GM18517 (cell line): Measurements from ENCODE around the gene FAM131C.

Experiments
- ATAC-seq: cut with Tn5 transposase; IDR thresholded peaks from one replicate; pipeline ENCODE4 v1.9.1; 2021; ENCODE audit warnings: mild to moderate bottlenecking, moderate library complexity; ENCODE audit not compliant: unreplicated experiment

FAM131C gene

GRCh38 chr1:16017461-16018303 lies 55.8 kb downstream of the FAM131C start, which contains the start of gene HSPB7:
TSS of gene HSPB7 (minus strand) at chr1:16018043. CDS start at chr1:16017963, 80 bp downstream.
- ATAC-seq, result no peak

DNA sequence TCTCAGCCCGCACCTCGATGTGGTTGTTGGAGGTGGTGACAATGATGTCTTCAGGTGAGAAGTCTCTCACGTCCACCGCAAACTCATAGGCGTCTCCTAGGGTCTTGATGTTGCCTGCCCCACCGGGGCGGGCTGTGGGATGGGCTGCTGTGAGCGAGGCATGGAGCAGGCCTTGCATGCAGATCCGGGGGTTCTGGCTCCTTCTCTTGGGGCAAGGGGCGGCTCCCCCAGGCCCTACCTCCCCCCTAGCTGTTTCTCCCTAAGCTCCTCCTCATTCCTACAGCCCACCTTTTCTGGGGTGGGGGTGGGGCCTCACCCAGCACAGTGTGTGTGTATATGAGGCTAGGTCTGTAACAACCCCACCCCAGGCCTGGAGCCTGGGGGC lies 56.4 kb downstream of the FAM131C start:
- ATAC-seq, result no peak

DNA sequence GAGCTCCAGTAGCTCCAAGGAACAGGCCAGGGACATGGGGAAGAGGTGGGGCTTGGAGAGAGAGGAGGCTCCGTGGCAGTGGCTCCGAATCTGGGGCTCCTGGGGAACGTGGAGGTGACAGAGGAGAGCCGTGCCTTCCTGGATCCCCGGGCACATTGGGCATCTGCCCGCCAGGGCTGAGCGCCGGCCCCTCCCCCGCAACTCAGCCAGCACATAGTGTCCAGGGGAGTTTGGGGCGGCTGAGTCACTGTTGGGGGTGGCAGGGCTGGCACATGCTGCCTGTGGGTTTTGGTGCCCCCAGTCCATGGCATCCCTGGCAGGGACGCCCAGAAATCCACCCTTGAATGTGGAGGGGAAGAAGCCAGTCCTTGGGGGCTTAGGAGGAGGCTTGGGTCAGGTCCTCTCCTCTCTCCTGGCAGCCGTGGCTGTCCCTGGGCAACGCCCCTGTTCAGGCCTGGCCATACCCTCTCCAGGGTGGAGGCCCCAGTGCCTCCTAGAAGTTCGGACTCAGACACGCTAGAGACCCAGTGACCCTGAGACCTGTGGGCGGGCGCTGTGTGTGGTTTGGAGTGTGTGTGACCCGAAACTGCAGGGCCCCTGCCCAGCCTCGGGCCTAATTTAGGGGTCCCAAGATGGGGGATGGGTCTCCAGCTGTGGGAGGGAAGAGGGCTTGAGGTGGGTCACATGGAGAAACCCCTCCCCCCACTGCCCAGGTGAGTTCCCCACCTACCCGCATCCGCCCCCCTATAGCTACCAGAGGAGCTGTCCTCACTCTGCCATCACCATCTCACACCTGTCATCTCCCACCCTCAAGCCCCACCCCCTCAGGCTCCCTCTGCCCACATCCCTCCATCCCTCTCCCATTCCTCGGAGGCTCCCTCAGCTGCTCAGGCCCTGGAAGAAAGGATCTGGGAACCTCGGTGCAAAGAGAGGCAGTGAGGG lies 57.2 kb downstream of the FAM131C start:
- no peak for ATAC-seq

DNA sequence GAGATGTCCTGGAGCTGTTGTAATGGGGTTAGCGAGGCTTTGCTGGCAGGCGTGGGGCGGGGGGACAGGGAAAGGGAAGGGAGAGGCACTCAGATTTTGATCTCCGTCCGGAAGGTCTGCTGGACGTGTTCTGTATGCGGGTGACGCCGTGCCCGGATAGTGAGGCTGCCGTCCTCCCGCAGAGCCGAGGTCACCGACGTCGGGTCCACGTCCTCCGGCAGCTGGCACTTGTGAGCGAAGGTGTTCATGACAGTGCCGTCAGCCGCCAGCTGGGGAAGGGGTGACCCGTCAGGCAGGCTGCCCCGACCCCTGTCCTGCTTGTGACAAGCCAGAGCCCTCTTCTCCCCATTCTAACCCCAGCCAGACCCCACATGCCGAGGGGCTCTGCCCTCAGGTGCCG lies 58.0 kb downstream of the FAM131C start:
- ATAC-seq, result no peak

DNA sequence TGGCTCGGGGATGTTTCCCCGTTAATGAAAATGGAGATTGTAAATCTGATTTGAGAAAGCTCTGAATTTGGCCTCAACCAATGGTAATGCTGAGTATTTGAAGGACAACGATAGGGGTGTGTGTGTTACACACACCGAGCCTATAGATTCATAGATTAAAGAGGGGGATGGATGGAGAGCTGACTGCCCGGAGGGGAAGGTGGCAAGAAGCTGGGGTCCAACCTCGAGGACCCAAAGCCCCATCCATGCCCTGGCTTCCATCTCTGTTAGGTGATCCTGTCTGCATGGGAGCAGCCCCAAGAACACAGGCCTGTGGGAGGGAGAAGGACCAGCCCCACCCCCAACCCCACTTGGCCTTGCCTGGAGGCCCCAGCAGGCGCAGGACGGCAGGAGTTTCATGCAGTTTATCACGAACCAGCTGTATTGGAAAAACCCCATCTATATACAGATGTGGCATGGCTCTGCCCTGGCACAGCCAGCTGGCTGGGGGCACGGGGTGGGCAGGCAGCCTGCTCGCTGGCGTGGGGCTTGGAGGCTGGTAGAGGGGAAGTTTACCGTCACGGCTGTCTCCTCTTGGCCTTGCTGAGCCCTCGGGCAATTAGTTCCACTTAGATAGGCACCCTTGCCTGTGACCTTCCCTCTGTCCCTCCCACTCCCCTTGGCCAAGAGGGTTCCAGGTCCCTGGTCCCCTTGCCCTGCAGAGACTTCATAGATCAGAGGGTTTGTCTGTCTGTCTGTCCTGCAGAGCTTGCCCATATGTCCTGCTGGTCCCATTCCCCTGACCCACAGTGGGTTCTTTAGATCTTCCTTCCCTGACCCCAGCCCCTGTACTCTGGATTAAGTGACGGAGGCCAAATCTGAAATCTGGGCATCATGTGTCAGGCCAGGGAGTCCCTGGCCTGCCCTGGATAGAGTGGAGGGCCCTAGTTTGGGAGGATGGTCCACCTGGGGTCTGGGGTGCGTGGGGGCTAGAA lies 58.7 kb downstream of the FAM131C start:
- no peak for ATAC-seq

GRCh38 chr1:16013908-16014258 lies 59.6 kb downstream of the FAM131C start:
- ATAC-seq, result no peak

DNA sequence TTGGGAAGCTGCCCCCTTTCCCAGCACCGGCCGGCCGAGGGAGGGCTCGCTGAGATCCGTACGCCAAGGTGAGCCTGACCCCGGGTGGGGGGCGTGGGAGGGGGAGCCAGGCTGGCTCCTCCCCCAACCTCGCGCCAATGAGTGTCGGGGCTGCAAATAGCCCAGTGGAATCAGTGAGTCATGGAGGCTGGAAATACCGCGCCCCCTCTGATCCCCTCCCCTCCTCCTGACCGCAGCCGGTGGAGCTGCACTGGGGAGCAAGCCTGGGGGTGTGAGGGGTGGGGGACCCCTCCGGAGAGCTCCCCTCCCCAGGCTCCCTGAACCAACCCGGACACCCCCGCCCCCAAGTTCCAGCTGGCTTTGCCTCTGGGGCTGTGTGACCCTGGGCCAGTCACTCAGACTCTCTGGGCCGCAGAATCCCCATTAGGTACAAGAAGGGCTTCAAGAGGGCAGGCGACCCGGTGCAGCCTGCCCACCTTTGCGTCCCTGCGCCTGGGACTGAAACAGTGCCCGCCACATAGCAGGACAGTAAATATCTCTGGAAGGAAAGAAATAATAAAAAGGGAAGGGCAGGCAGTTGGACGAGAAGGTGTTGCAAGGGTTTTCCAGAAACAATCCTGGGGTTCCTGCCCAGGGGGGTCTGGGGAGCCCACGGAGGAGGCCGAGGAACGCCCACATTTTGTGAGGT lies 60.1 kb downstream of the FAM131C start:
- no peak for ATAC-seq

DNA sequence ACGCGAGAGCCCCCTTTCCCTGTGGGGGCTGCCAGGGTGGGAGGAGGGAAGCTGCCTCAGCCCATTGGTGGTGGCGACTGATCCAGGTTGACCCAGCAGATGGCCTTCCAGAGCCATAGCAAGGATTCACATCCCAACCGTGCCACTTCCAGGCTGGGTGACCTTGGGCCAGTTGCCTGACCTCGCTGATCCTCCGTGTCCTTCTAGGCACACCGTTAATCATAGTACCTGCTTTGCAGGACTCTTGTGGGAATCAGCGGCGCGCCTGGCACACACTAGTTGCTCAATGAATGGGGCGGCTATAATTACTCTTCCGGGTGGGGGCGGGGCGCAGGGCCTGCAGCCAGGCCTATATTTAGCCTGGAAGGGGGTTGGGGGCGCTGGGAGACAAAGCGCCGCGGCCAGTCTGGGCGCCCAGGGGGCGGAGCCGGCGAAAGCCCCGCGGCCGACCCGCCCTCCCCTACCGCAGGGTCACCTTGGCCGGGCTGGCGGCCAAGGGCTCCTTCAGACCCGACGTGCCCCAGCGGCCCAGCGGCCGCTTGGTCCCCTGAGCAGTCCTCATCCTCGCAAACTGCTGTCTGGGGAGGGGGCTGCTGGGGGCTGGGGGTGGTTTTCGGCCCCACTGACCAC lies 60.7 kb downstream of the FAM131C start:
- ATAC-seq, result no peak

- no peak for ATAC-seq
Observed at GRCh38 chr1:16011936-16012589, 61.4 kb downstream of the FAM131C start.

- ATAC-seq, result no peak
Observed at GRCh38 chr1:16010837-16011236, 62.6 kb downstream of the FAM131C start.

DNA sequence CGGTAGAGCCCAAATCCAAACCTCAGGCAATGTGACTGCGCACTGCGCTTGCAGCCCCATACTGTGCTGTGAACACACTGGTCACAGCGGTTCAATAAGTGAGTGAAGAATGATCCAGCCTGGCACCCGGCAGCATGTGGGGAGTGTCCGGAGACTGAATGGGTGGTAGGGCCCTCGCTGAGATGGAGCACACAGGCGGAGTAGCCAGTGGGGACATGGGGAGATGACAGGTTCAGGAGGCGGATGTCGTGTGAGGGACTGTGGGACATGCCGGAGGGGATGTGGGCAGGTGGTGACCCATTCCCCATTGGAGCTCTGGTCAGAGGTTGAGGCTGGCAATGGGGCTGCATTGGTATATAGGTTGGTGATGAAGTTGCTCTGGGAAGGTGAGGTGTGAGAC lies 63.8 kb downstream of the FAM131C start:
- ATAC-seq, result no peak

DNA sequence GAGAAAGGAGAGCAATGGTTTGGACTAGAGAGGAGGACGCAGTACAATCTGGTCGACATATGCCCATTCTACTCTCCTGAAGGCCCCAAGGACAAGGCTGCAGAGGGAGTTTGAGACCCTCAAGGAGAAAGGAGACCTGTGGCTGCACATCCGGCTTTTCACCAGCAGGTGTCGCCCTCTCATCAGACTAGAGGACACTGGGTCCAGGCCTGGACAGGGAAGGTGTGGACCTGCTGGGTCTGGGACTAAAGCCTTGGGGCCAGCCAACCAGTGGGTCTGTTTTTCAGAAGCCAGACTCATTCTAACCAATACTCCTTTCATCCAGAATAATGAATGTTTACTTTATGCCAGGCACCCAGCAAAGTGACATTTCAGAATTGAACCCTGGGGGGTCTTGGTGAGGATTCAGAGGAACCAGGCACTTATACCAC lies 64.4 kb downstream of the FAM131C start:
- no peak for ATAC-seq
